Osteoblast (primary cell): Measurements from ENCODE around the gene FAAH. TPM values are rescaled to one million over a fixed set of nuclear protein-coding genes. Genes with fewer than 3 reads are reported as not detected.

Experiments
- DNase-seq: peaks from one replicate; pipeline ENCODE4 v3.0.0; 2011; ENCODE audit warnings: low spot score, mixed read lengths; ENCODE audit not compliant: insufficient read length; ENCODE audit errors: missing footprints
- H2AFZ ChIP-seq: 2 replicates; pipeline ENCODE4 v1.6.0; 2011; ENCODE audit warnings: mild to moderate bottlenecking, low read length
- H3K27ac ChIP-seq: 2 replicates; pipeline ENCODE4 v1.5.1; 2011; ENCODE audit warnings: mild to moderate bottlenecking, low read depth, low read length, moderate library complexity
- H3K27me3 ChIP-seq: 2 replicates; pipeline ENCODE4 v1.6.0; 2012; ENCODE audit warnings: mild to moderate bottlenecking, control low read depth, inconsistent platforms, low read length, moderate library complexity; ENCODE audit not compliant: insufficient read depth
- H3K36me3 ChIP-seq: 2 replicates; pipeline ENCODE4 v1.5.1; 2011; ENCODE audit warnings: mild to moderate bottlenecking, low read length, control low read depth, moderate library complexity; ENCODE audit not compliant: insufficient read depth
- H3K4me1 ChIP-seq: 2 replicates; pipeline ENCODE4 v1.5.1; 2011; ENCODE audit warnings: mild to moderate bottlenecking, low read length, control low read depth, moderate library complexity; ENCODE audit not compliant: insufficient read depth
- H3K4me2 ChIP-seq: 2 replicates; pipeline ENCODE4 v1.6.0; 2011; ENCODE audit warnings: mild to moderate bottlenecking, low read length; ENCODE audit not compliant: insufficient read depth
- H3K4me3 ChIP-seq: fragments of 200-600 bp; sonication (generic); 3 replicates; pipeline ENCODE4 v1.5.1; 2012; ENCODE audit warnings: mild to moderate bottlenecking, low read length, inconsistent platforms; ENCODE audit not compliant: insufficient read depth
- H3K79me2 ChIP-seq: 2 replicates; pipeline ENCODE4 v1.6.0; 2012; ENCODE audit warnings: mild to moderate bottlenecking, low read length, control low read depth, inconsistent platforms; ENCODE audit not compliant: insufficient read depth
- H3K9me3 ChIP-seq: 2 replicates; pipeline ENCODE4 v1.5.1; 2011; ENCODE audit warnings: low read depth, low read length, control low read depth
- H4K20me1 ChIP-seq: 2 replicates; pipeline ENCODE4 v1.6.0; 2012; ENCODE audit warnings: mild to moderate bottlenecking, low read length, control low read depth; ENCODE audit not compliant: insufficient read depth
- total RNA-seq: library from RNA; depleted of rRNA; stranded (reverse); fragments of >200 nt; gene quantifications from 2 replicates; pipeline ENCODE4 v1.2.3, GENCODE V29; 2012
- TF ChIP-seq, protein P1 (sequence below): IDR thresholded peaks from 2 replicates; pipeline ENCODE4 v1.5.1; 2011; ENCODE audit warnings: mild to moderate bottlenecking, low read depth, low read length, moderate library complexity; ENCODE audit errors: extremely low read depth

The FAAH gene
- total RNA-seq, 1 donor = 4.0 TPM

DNA sequence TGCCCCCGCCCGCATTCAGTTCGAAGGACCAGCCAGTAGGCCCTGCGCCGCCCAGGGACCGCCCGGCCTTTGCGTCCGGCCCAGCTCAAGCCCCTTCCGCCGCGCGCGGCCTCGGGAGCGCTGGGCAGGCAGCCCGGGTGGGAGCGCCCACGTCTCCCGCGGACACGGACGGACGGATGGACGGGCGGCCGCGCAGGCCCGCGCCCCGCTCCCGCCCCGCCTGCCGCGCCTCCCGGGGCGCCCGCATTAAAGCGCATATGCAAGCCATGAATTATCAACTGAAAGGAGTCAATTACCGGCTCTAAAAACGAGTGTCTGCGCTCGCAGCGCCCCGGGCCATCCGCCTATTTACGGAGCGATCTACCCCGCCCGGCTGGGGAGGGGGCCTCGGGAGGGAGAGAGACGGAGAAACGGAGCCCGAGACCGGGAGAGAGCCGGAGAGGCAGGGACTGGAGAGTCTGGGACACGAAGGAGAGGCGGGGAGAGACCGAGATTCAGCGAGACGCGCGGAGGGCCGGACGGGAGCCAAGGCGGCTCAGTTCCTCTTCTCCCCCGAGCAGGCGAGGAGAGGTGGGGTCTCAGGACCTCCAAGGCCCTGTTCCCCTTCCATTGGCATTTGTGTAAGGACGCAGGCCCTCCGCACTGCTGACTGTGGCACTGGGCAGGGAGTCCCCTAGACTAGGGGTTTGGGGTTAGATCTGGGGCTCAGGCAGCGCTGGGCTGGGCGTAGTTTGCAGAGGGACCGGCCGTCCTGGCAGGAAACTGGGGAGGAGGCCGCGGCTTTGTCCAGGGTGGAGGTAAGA, 54.2 kb downstream of the FAAH start:
- no peak overlapping the region for H3K4me2 ChIP-seq
- peak overlapping the region; percentile 41 for H2AFZ ChIP-seq
- peaks cover 54% of the 10 kb centered on the region for H3K27me3 ChIP-seq

DNA sequence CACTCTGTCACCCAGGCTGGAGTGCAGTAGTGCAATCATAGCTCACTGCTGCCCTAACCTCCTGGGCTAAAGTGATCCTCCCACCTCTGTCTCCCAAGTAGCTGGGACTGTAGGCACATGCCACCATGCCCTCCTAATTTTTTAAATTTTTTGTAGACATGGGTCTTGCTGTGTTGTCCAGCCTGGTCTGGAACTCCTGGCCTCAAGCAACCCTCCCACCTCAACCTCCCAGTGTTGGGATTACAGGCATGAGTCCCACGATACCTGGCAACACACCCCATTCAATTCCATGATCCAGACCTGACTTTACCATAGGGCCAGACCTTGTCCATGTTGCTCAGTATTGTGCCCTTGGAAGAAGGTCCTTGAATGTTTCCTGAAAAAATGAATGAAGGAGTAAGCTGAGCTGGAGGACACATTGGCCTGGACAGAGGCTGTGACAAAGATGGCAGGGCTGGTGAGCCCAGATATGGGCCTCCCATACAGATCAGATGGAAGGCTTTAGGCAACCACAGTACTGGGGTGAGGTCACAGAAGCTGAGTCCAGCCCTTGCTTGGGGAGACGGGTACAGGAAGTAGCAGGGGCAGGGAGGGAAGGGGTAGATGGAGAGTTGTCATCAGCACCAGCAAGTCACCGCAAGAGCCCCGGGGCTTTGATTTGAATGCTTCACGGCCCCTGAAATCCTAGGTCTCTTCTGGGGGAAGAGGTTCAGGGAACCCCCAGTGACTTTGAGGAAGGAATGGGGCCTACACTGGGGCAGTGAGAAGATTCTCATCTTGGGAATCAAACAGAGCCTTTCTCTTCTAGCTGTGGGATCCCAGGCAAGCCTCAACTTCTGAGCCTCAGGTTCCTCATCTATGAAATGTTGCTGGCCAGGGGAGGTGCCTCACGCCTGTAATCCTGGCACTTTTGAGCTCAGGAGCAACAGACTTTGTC, 55.4 kb downstream of the FAAH start:
- TF ChIP-seq, protein P1, sequence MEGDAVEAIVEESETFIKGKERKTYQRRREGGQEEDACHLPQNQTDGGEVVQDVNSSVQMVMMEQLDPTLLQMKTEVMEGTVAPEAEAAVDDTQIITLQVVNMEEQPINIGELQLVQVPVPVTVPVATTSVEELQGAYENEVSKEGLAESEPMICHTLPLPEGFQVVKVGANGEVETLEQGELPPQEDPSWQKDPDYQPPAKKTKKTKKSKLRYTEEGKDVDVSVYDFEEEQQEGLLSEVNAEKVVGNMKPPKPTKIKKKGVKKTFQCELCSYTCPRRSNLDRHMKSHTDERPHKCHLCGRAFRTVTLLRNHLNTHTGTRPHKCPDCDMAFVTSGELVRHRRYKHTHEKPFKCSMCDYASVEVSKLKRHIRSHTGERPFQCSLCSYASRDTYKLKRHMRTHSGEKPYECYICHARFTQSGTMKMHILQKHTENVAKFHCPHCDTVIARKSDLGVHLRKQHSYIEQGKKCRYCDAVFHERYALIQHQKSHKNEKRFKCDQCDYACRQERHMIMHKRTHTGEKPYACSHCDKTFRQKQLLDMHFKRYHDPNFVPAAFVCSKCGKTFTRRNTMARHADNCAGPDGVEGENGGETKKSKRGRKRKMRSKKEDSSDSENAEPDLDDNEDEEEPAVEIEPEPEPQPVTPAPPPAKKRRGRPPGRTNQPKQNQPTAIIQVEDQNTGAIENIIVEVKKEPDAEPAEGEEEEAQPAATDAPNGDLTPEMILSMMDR = no peak
- Histone ChIP-seq H3K27ac (no peak overlapping the region), H3K9me3 (no peaks in the 10 kb centered on the region), H3K4me1 (no peaks in the 10 kb centered on the region), H3K36me3 (no peaks in the 10 kb centered on the region), H4K20me1 (peaks cover 5% of the 10 kb centered on the region), H3K79me2 (no peaks in the 10 kb centered on the region), H3K4me3 (no peak overlapping the region), H3K4me2 (no peak overlapping the region), H3K27me3 (peaks cover 51% of the 10 kb centered on the region), H2AFZ (no peak overlapping the region)
- peak; percentile 84 for DNase-seq

More for the DNA sequence above, 54.2 kb downstream of the FAAH start:
- Histone ChIP-seq H4K20me1 (peaks cover 5% of the 10 kb centered on the region), H3K27ac (no peak overlapping the region), H3K79me2 (no peaks in the 10 kb centered on the region), H3K9me3 (no peaks in the 10 kb centered on the region), H3K4me3 (no peak overlapping the region), H3K4me1 (no peaks in the 10 kb centered on the region), H3K36me3 (no peaks in the 10 kb centered on the region)
- peak; percentile 83 for DNase-seq
- TF ChIP-seq, protein P1 = no peak

DNA sequence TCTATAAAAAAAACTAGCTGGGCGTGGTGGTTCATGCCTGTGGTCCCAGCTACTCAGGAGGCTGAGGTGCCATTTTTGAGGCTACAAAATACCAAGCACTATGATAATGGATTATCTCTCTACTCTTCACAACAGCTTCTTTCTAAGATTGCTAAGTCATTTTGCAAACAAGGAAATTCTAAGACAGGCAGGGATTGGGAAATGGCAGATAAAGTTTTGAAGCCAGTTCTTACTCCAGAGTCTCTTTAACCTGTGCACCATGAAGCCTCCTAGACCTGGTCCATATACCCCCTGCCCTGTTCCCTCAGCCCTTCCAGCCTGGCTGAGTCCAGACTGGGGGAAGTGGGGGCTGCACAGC, 56.0 kb downstream of the FAAH start:
- TF ChIP-seq, protein P1 = no peak

More for the DNA sequence above, 56.0 kb downstream of the FAAH start:
- H3K4me2 ChIP-seq = no peak overlapping the region
- no peaks in the 10 kb centered on the region for H3K9me3 ChIP-seq
- H3K36me3 ChIP-seq = no peaks in the 10 kb centered on the region
- DNase-seq = no peak
- H3K79me2 ChIP-seq = no peaks in the 10 kb centered on the region
- H3K27me3 ChIP-seq = peaks cover 47% of the 10 kb centered on the region
- H3K27ac ChIP-seq = no peak overlapping the region
- no peak overlapping the region for H2AFZ ChIP-seq
- peaks cover 5% of the 10 kb centered on the region for H4K20me1 ChIP-seq
- no peak overlapping the region for H3K4me3 ChIP-seq
- H3K4me1 ChIP-seq = no peaks in the 10 kb centered on the region
